Liver (tissue), 3 donors: ENCODE measurements around the gene RIBC1.

Source experiments
- RAD21 ChIP-seq, 2 donors: IDR thresholded peaks; 2 replicates each; pipeline ENCODE4 v1.6.1; 2016; ENCODE audit warnings: antibody characterized with exemption in 2 of 2, mild to moderate bottlenecking in 2 of 2
- REST ChIP-seq: IDR thresholded peaks from 2 replicates; pipeline ENCODE4 v1.6.1; 2016; ENCODE audit warnings: antibody characterized with exemption, mild to moderate bottlenecking
- RXRA ChIP-seq, 2 donors: IDR thresholded peaks; 2 replicates each; pipeline ENCODE4 v1.6.1; 2017 to 2018; ENCODE audit warnings: antibody characterized with exemption in 2 of 2, mild to moderate bottlenecking in 1 of 2
- TF ChIP-seq, protein P1 (sequence below): fragments of 150-350 bp; IDR thresholded peaks from 2 replicates; pipeline ENCODE4 v1.5.1; 2017; ENCODE audit warnings: improper control_type of control experiment, low read depth, low read length; ENCODE audit not compliant: missing input control
- TF ChIP-seq, protein P2 (sequence below): IDR thresholded peaks from 2 replicates; pipeline ENCODE4 v1.6.1; 2016; ENCODE audit warnings: antibody characterized with exemption
- donor health status: healthy.
- donor health status: healthy.

GRCh38 chrX:53377464-53377863, 45.2 kb upstream of the RIBC1 start:
- no peak for TF ChIP-seq RAD21 (IDR thresholded peaks at IDR 0.05)
- TF ChIP-seq REST = no peak
- TF ChIP-seq, protein P1, sequence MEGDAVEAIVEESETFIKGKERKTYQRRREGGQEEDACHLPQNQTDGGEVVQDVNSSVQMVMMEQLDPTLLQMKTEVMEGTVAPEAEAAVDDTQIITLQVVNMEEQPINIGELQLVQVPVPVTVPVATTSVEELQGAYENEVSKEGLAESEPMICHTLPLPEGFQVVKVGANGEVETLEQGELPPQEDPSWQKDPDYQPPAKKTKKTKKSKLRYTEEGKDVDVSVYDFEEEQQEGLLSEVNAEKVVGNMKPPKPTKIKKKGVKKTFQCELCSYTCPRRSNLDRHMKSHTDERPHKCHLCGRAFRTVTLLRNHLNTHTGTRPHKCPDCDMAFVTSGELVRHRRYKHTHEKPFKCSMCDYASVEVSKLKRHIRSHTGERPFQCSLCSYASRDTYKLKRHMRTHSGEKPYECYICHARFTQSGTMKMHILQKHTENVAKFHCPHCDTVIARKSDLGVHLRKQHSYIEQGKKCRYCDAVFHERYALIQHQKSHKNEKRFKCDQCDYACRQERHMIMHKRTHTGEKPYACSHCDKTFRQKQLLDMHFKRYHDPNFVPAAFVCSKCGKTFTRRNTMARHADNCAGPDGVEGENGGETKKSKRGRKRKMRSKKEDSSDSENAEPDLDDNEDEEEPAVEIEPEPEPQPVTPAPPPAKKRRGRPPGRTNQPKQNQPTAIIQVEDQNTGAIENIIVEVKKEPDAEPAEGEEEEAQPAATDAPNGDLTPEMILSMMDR = no peak
- TF ChIP-seq RXRA (IDR thresholded peaks at IDR 0.05) = no peak
- TF ChIP-seq, protein P2, sequence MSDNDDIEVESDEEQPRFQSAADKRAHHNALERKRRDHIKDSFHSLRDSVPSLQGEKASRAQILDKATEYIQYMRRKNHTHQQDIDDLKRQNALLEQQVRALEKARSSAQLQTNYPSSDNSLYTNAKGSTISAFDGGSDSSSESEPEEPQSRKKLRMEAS = no peak
